Middle frontal gyrus (tissue), 1 donor: Measurements from ENCODE around the gene CENPM.

ENCODE experiments used
- DNase-seq: peaks from one replicate; pipeline ENCODE4 v3.0.0-alpha.2; 2015; ENCODE audit warnings: low spot score; ENCODE audit errors: extremely low spot score

Gene CENPM

GRCh38 chr22:41900652-41901312, 46.2 kb downstream of the CENPM start:
- DNase-seq, result no peak

GRCh38 chr22:41899992-41900651, 46.8 kb downstream of the CENPM start:
- no peak for DNase-seq

- DNase-seq, result no peak
Measured at GRCh38 chr22:41899110-41899509, 47.8 kb downstream of the CENPM start.

- no peak for DNase-seq
Measured at GRCh38 chr22:41898645-41899044, 48.3 kb downstream of the CENPM start.

- DNase-seq, result no peak
Measured at GRCh38 chr22:41893591-41894375, 53.2 kb downstream of the CENPM start.

- DNase-seq, result no peak
Measured at GRCh38 chr22:41892721-41893120, 54.2 kb downstream of the CENPM start.

- DNase-seq, result no peak
Measured at GRCh38 chr22:41891407-41891806, 55.5 kb downstream of the CENPM start.
